Epithelial cell of esophagus (primary cell): Measurements from ENCODE around the gene AFDN.

Source experiments
- DNase-seq: peaks from one replicate; pipeline ENCODE4 v3.0.0; 2010; ENCODE audit warnings: low read depth
- H3K4me3 ChIP-seq: 2 replicates; pipeline ENCODE4 v1.5.1; 2011; ENCODE audit warnings: mild to moderate bottlenecking, low read length, control low read depth
- CTCF ChIP-seq: IDR thresholded peaks from 2 replicates; pipeline ENCODE4 v1.5.1; 2011; ENCODE audit warnings: low read depth, mild to moderate bottlenecking, low read length, control low read depth, inconsistent platforms; ENCODE audit not compliant: insufficient read depth; ENCODE audit errors: missing control alignments

Gene AFDN

GRCh38 chr6:167917551-167918154 lies 90.9 kb downstream of the AFDN start:
- TF ChIP-seq CTCF: no peak
- DNase-seq: no peak
- no peak overlapping the region for H3K4me3 ChIP-seq

GRCh38 chr6:167918548-167919278 lies 92.0 kb downstream of the AFDN start:
- H3K4me3 ChIP-seq: no peak overlapping the region
- no peak for TF ChIP-seq CTCF
- DNase-seq: no peak

- DNase-seq: no peak
- TF ChIP-seq CTCF: no peak
- H3K4me3 ChIP-seq: no peak overlapping the region
These were observed 92.6 kb downstream of the AFDN start for GRCh38 chr6:167919349-167919748.

- no peak for DNase-seq
- TF ChIP-seq CTCF: no peak
- H3K4me3 ChIP-seq: no peak overlapping the region
These were observed 93.5 kb downstream of the AFDN start for GRCh38 chr6:167920165-167920564.

DNA sequence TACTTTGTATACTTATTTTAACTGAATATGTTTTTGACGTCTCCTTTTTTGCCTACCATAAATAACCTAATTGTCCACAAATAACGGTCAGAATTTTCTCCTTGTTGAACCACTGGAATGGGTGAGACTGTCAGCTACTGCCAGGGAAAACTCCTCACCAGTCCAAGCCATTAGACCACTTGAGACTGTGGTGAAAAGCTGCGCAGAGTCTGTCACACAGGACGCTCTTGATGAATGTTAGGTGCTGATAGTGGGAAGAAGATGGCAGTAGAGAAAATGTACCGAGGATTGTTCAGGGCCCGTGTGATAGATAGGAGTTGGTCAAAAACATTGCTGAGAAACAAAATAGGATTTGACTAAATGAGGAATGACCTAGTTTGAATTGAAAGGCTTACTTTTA lies 95.1 kb downstream of the AFDN start:
- no peak overlapping the region for H3K4me3 ChIP-seq
- TF ChIP-seq CTCF: no peak
- DNase-seq: no peak

DNA sequence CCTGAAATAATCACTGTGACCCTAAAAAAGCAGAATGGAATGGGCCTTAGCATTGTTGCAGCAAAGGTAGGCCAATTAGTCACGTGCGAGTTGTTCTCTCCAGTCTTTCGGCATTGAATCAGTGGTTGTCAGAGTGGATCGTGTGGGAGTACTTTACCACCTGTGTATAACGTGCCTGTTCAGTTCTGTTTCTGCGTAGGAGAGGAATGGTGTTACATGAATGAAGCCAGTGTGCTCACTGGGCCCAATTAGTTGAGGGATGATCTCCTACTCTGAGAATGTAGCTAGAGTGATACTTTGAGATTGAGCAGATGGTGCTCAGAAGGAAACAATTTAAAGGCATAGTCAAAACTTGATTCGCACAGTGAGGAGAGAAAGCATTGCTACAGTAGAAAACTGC lies 98.3 kb downstream of the AFDN start:
- no peak for TF ChIP-seq CTCF
- DNase-seq: peak; percentile 6
- H3K4me3 ChIP-seq: no peak overlapping the region

DNA sequence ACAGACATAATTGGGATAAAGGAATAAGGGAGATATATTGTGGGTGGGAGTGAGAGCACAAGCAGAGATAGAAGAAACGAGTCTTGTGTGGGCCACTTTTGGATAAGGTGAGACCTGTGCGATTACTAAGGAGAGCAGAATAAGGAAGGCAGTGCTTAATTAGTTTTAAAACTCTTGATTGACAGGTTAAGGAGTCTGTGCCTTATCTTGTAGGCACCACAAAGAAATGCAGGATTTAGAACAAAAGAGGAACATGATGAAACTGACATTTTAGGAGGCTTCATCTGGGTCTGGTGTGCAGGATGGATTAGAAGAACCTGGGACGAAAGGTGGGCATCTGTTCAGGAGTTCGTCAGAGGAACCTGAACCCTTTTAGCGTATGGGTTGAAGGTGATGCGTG lies 100.5 kb downstream of the AFDN start:
- no peak for TF ChIP-seq CTCF
- no peak for DNase-seq
- H3K4me3 ChIP-seq: no peak overlapping the region
